HG03558 (cell line): ENCODE measurements around the gene MAP3K21.
A peak's percentile ranks its signal among the peaks of the same experiment; 100 is the strongest.

ENCODE experiments used
- ATAC-seq: cut with Tn5 transposase; IDR thresholded peaks from one replicate; pipeline ENCODE4 v1.9.1; 2021; ENCODE audit warnings: moderate number of reproducible peaks; ENCODE audit not compliant: unreplicated experiment; ENCODE audit errors: extremely low read depth

MAP3K21 gene

GRCh38 chr1:233323718-233324117, 3.8 kb upstream of the MAP3K21 start:
- no peak for ATAC-seq

- ATAC-seq: no peak
These were observed 1.2 kb upstream of the MAP3K21 start for GRCh38 chr1:233326319-233326718.

GRCh38 chr1:233326811-233327650, 493 bp upstream of the MAP3K21 start:
- ATAC-seq: peak; percentile 69

GRCh38 chr1:233328142-233328921, 808 bp downstream of the MAP3K21 start:
- ATAC-seq: no peak

- no peak for ATAC-seq
These were observed 4.4 kb downstream of the MAP3K21 start for GRCh38 chr1:233331676-233332519.

GRCh38 chr1:233333086-233333485, 5.6 kb downstream of the MAP3K21 start:
- no peak for ATAC-seq

- ATAC-seq: no peak
These were observed 6.6 kb downstream of the MAP3K21 start for GRCh38 chr1:233334092-233334491.

GRCh38 chr1:233336554-233337456, 9.3 kb downstream of the MAP3K21 start:
- ATAC-seq: no peak

- no peak for ATAC-seq
These were observed 10.0 kb downstream of the MAP3K21 start for GRCh38 chr1:233337505-233337904.

GRCh38 chr1:233338102-233338501, 10.6 kb downstream of the MAP3K21 start:
- ATAC-seq: no peak

- ATAC-seq: no peak
These were observed 12.6 kb downstream of the MAP3K21 start for GRCh38 chr1:233340031-233340555.

- no peak for ATAC-seq
These were observed 13.5 kb downstream of the MAP3K21 start for GRCh38 chr1:233340966-233341516.

- no peak for ATAC-seq
These were observed 14.6 kb downstream of the MAP3K21 start for GRCh38 chr1:233342086-233342485.

GRCh38 chr1:233343262-233343661, 15.7 kb downstream of the MAP3K21 start:
- no peak for ATAC-seq

GRCh38 chr1:233347338-233347737, 19.8 kb downstream of the MAP3K21 start:
- no peak for ATAC-seq

GRCh38 chr1:233349137-233349536, 21.6 kb downstream of the MAP3K21 start:
- ATAC-seq: no peak

- ATAC-seq: no peak
These were observed 27.5 kb downstream of the MAP3K21 start for GRCh38 chr1:233354983-233355382.

- no peak for ATAC-seq
These were observed 28.5 kb downstream of the MAP3K21 start for GRCh38 chr1:233355841-233356704.
